H1 (cell line): ENCODE measurements around the gene F8. TPM values are rescaled to one million over a fixed set of nuclear protein-coding genes. Genes with fewer than 3 reads are reported as not detected.

Experiments
- KDM1A ChIP-seq: fragments of 200-600, 300-600 bp; sonication (generic); IDR thresholded peaks from 2 replicates; pipeline ENCODE4 v1.7.1; 2016; ENCODE audit warnings: mild to moderate bottlenecking, low read length, borderline replicate concordance
- POU5F1 ChIP-seq: IDR thresholded peaks from 2 replicates; pipeline ENCODE4 v1.6.1; 2011; ENCODE audit warnings: low read depth, mild to moderate bottlenecking, low read length, moderate library complexity
- polyA plus RNA-seq, 7 experiments: library from polyadenylated mRNA; depleted of rRNA in 3 of 7; stranded (reverse) in 5 of 7; unstranded in 2 of 7; fragments of >200 nt in 5 of 7; fragments of 200-250 nt in 2 of 7; gene quantifications; 1 replicate in 5 of 7; 2 replicates in 1 of 7; 4 replicates in 1 of 7; pipeline versions ENCODE4 v1.2.1 to v1.2.3, GENCODE V29; 2011 to 2013; ENCODE audit warnings: missing spikeins in 2 of 7, mixed read lengths in 2 of 7
- total RNA-seq: library from RNA; stranded (reverse); fragmentation: NEBNext Ultra II Directional; extraction: Animal tissue kit (Norgen Biotek cat#: 25700); gene quantifications from 2 replicates; pipeline ENCODE4 v1.2.1, GENCODE V29; 2021
- TF ChIP-seq, protein P1 (sequence below): IDR thresholded peaks from 2 replicates; pipeline ENCODE4 v1.6.1; 2011; ENCODE audit warnings: low read depth, mild to moderate bottlenecking, low read length; ENCODE audit not compliant: insufficient read depth

Gene F8
- total and polyA plus RNA-seq, 2 of the 8 experiments (the other 6 are each of a cell fraction or from before 2014, with no cell fraction given) = 1.1 to 2.6 TPM

DNA sequence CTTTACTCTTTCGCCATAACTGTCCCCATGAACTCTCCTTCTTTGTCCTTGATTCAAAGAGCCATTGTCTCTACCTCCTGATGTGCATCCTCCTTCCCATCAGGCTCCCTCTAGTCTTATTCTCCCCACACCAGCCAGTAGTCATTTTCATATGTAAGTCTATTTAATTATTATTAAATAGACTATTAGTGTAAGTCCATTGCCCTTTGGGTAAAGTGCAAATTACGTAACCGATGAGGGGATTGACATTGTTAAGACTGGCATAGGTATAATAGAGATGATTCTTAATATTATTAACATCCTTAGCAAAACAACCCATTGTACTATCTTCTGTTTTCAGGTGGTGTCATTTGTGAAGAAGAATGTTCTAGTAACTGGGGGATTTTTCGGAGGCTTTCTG lies 31.7 kb upstream of the F8 start (continued):
- TF ChIP-seq, protein P1, sequence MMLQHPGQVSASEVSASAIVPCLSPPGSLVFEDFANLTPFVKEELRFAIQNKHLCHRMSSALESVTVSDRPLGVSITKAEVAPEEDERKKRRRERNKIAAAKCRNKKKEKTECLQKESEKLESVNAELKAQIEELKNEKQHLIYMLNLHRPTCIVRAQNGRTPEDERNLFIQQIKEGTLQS = no peak
- no peak for TF ChIP-seq KDM1A
- TF ChIP-seq POU5F1 = no peak
